ENCODE data around the gene PTPRG. TPM values are rescaled to one million over a fixed set of nuclear protein-coding genes. Genes with fewer than 3 reads are reported as not detected.

Gene PTPRG
- total RNA-seq, 2 experiments from 2014 or later, result 0.03 to 0.05 TPM

- Mint-ChIP-seq H3K27me3 (peaks cover under 1% of the 10 kb centered on the region), H3K9me3 (no peaks in the 10 kb centered on the region), H3K36me3 (ENCODE audit: low read depth) (no peaks in the 10 kb centered on the region), H3K4me1 (ENCODE audit: low read depth) (no peaks in the 10 kb centered on the region), H3K27ac (no peak overlapping the region), H3K4me3 (no peak overlapping the region)
- no peaks in the 10 kb centered on the region for H3K9me3 ChIP-seq (ENCODE audit: control insufficient read depth in 1 of 2, insufficient read depth in 1 of 2, low read length in 2 of 2)
- ChIA-PET POLR2A (no interaction called here), CTCF (no interaction called here)
- H3K4me1 ChIP-seq (ENCODE audit: insufficient read depth, low read length), result no peaks in the 10 kb centered on the region
- ATAC-seq (ENCODE audit: poor library complexity) (no peak), DNase-seq (no peak)
- H3K27me3 ChIP-seq (ENCODE audit: control insufficient read depth in 1 of 2, insufficient read depth in 2 of 2, low read length in 2 of 2), result peaks cover 0 to 5% of the 10 kb centered on the region in 2 experiments
- TF ChIP-seq CTCF (IDR thresholded peaks at IDR 0.05), result no peak
- H3K36me3 ChIP-seq (ENCODE audit: insufficient read depth, low read length), result no peaks in the 10 kb centered on the region
- no peak overlapping the region for H3K4me3 ChIP-seq (ENCODE audit: low read length)
- intact Hi-C loops (cut with DNase I, micrococcal nuclease), result no loop called here
- no peak overlapping the region for H3K27ac ChIP-seq (ENCODE audit: low read depth in 1 of 2, low read length in 2 of 2)
Observed at GRCh38 chr3:61955483-61955882, 394.1 kb downstream of the PTPRG start.

GRCh38 chr3:61956236-61956635 lies 394.9 kb downstream of the PTPRG start:
- Histone ChIP-seq H3K9me3 (ENCODE audit: control insufficient read depth in 1 of 2, insufficient read depth in 1 of 2, low read length in 2 of 2) (no peaks in the 10 kb centered on the region), H3K4me3 (ENCODE audit: low read length) (no peak overlapping the region), H3K4me1 (ENCODE audit: insufficient read depth, low read length) (no peaks in the 10 kb centered on the region), H3K36me3 (ENCODE audit: insufficient read depth, low read length) (no peaks in the 10 kb centered on the region), H3K27ac (ENCODE audit: low read depth in 1 of 2, low read length in 2 of 2) (no peak overlapping the region), H3K27me3 (ENCODE audit: control insufficient read depth in 1 of 2, insufficient read depth in 2 of 2, low read length in 2 of 2) (no peaks in the 10 kb centered on the region)
- ATAC-seq (ENCODE audit: poor library complexity) (no peak), DNase-seq (no peak)
- H3K36me3 Mint-ChIP-seq (ENCODE audit: low read depth), result no peaks in the 10 kb centered on the region
- no peaks in the 10 kb centered on the region for H3K9me3 Mint-ChIP-seq
- no peak overlapping the region for H3K4me3 Mint-ChIP-seq
- ChIA-PET CTCF (no interaction called here), POLR2A (no interaction called here)
- no peak for TF ChIP-seq CTCF (IDR thresholded peaks at IDR 0.05)
- H3K27me3 Mint-ChIP-seq, result peaks cover 7% of the 10 kb centered on the region
- intact Hi-C loops (cut with DNase I, micrococcal nuclease), result no loop called here
- no peaks in the 10 kb centered on the region for H3K4me1 Mint-ChIP-seq (ENCODE audit: low read depth)
- H3K27ac Mint-ChIP-seq, result no peak overlapping the region

- ATAC-seq (ENCODE audit: poor library complexity), result no peak
- TF ChIP-seq CTCF (IDR thresholded peaks at IDR 0.05), result no peak
- Mint-ChIP-seq H3K4me3 (no peak overlapping the region), H3K36me3 (ENCODE audit: low read depth) (no peaks in the 10 kb centered on the region), H3K27me3 (peaks cover 7% of the 10 kb centered on the region), H3K9me3 (no peaks in the 10 kb centered on the region), H3K4me1 (ENCODE audit: low read depth) (no peaks in the 10 kb centered on the region), H3K27ac (no peak overlapping the region)
- ChIA-PET CTCF (no interaction called here), POLR2A (no interaction called here)
- H3K9me3 ChIP-seq (ENCODE audit: control insufficient read depth in 1 of 2, insufficient read depth in 1 of 2, low read length in 2 of 2), result no peaks in the 10 kb centered on the region
- H3K27ac ChIP-seq (ENCODE audit: low read depth in 1 of 2, low read length in 2 of 2), result no peak overlapping the region
- H3K4me3 ChIP-seq (ENCODE audit: low read length), result no peak overlapping the region
- H3K27me3 ChIP-seq (ENCODE audit: control insufficient read depth in 1 of 2, insufficient read depth in 2 of 2, low read length in 2 of 2), result no peaks in the 10 kb centered on the region
- no peak for DNase-seq
- H3K36me3 ChIP-seq (ENCODE audit: insufficient read depth, low read length), result no peaks in the 10 kb centered on the region
- no peaks in the 10 kb centered on the region for H3K4me1 ChIP-seq (ENCODE audit: insufficient read depth, low read length)
- intact Hi-C loops (cut with DNase I, micrococcal nuclease), result no loop called here
Observed at GRCh38 chr3:61957259-61957658, 395.9 kb downstream of the PTPRG start.

Measured in CD4-positive, alpha-beta T cell (primary cell).